GM21529 (cell line): Measurements from ENCODE around the gene CD40.
"Not testable (repeated sequence)": the region's sequence is repeated elsewhere in the genome, so short reads cannot be mapped to it uniquely, and the experiment has no call there.

Source experiments
- ATAC-seq: cut with Tn5 transposase; IDR thresholded peaks from one replicate; pipeline ENCODE4 v1.9.1; 2021; ENCODE audit not compliant: unreplicated experiment

Gene CD40

DNA sequence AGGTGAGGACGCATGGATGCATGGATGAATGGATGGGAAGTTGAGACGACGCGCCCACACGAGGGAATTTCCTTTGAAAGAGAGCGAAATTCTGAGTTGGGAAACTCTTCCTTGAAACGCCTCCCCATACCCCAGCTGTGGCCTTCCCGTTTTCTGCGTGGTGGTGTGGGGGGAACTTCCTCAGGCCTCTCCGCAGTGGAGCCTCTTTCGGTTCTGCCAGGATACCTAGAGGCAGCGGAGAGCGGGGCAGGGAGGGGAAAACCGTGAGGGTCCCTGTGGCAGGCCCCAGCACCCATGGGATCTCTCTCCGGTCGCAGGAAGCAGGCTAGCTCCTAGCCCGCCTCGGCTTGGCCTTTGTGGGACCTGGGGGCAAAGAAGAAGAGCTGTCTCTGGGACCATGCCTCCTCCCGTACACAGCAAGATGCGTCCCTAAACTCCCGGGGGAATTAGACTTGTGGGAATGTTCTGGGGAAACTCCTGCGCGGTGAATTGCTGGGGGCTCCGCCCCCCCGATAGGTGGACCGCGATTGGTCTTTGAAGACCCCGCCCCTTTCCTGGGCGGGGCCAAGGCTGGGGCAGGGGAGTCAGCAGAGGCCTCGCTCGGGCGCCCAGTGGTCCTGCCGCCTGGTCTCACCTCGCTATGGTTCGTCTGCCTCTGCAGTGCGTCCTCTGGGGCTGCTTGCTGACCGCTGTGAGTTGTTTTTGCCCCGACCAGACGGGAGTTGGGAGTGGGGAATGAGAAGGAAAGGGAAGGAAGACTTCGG is at the start of gene CD40:
TSS of gene CD40 (plus strand) at position 611 of the 764 bp plus-strand sequence. CDS start at position 641, 30 bp downstream.
- ATAC-seq = peak; percentile 70

DNA sequence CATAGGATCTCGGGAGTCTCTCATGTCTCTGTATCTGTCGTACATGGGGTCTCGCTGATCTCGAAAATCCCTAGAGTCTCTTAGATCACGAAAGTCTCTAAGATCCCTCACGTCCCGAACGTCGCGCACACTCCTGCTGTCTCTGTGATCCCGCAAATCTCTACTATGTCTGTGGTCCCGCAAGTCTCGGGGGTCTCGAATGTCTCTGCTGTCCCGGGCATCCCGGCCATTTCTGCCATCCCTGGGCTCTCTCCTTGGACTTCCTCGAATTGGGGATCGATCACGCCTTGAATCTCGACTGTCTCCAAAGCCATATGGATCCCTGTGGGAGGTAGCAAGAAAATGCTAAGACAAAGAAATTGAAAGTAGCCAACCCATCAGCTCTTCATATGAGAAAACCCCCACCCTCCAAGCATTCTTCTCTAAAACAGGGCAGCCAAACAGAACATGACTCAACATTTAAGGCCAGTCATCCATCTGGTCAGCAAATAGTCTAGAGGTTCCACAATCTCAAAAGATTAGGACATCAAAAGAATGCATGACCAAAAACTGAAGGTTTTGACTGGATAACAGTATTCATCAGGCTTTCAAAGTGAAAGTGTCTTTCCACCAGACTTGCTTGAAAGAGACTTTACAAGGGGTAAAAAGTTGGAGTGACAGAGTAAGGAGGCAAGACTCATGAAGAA is 47.8 kb upstream of the CD40 start:
- no peak for ATAC-seq

DNA sequence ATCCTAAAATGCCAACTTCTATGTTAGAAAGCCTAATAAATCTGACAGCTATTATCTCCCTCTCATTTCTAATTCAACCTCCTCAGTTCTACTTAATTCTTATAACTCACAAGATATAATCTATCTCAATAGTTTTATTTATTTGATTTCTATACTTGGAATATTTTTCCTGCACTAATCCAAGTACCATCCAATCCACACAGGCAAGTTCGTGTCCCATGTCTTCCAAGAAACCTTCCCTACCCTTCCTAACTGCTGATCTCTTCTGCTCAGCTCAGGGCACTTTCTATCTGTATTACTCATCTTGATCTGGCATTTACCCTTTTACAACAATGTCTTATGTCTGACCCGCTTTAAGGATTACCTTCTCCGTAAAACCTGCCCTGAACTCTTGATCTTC is 46.5 kb upstream of the CD40 start:
- no peak for ATAC-seq

DNA sequence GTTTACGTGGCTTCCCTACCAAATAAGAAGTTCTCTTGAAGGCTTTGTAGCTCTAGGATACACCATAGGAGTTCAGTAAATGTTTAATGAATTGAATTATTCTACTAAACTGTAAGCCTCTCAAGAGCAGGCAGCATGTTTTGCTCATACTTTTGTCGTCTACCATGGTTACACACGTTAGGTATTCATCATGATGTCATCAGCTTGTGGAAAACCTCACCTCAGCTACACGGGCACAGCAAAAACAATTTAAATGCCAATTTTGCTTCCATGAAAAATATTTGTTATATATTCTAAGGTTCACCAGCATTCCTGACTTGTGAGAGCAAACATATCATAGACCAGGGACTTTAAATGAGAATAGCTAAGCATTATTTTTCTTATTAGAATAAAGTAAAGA is 45.1 kb upstream of the CD40 start:
- no peak for ATAC-seq

DNA sequence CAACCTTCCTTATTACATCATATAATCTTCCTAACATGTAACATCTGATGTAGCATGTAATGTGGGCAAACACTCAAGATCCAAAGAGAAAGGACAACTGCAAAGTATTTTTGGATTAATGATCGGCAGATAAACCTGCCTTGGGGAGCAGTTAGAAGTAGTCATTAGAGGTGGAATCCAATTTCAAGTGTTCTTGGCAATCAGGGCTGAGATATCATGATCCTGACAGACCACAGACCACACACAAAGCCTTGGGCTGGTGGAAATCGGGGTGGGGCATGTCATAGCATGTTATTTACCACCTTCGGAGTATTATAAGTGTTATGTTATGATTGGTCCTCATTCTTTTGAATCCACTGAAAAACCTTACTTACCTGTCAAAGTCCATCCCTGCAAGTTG is 44.7 kb upstream of the CD40 start:
- ATAC-seq = no peak

DNA sequence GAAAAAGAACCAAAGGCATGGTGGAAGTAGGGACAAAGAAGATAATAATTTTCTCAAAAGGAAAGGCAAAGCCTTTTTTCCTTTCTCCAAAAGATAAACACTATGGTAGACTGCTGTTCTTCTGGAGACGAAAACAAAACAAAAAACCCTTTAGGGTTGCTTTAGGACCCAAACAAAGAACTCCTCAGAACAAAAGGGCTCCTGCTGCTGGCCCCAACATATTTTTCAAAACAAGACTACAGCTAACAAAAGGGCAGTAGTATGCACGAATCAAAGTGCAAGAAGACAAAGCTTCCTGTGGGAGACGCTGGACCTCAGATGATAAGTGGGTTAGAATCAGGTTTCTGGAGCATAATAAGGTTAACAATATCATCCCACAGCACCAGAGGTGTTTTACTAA is 44.1 kb upstream of the CD40 start:
- ATAC-seq = no peak

DNA sequence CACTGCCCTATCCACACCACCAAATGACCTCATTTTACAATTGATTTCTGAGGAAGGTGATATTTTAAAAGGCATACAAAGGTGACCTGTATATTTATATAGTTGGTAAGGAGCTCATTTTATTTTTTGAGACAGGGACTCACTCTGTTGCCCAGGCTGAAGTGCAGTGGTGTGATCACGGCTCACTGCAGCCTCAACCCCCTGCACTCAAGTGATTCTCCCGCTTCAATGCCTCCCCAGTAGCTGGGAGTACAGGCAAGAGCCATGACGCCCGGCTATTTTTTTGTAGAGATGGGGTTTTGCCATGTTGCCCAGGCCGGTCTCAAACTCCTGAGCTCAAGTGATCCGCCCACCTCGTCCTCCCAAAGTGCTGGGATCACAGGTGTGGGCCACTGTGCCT is 41.3 kb upstream of the CD40 start:
- ATAC-seq = no peak

DNA sequence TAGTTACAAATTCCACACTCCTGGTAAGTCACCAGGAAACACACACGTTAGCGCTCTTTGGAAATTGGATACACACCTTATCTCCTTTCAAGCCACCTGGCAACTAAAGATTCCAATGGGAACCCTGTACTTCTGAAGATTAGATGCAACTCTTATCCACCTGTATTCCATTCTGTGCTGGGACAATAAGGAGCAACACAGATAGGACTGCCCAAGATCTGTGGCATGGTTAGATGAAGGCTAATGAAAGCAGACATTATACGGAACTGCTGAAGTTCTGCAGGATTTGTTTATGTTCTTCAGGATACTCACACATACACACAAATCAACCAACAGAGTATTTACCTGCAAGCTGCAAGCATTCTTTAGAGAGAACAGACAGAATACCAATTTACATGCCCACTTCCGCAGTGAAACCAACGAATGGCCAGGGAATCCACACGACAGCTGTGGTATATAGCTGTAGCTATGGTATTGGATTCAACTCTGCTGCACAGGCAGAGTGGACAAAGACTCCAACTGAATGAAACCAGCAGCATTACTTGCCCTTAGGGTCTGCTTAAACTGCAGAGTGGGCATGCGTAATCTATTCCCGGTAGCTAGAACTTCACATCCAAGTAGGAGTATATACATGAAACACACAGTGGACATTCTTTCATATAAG is 40.3 kb upstream of the CD40 start:
- ATAC-seq = no peak

DNA sequence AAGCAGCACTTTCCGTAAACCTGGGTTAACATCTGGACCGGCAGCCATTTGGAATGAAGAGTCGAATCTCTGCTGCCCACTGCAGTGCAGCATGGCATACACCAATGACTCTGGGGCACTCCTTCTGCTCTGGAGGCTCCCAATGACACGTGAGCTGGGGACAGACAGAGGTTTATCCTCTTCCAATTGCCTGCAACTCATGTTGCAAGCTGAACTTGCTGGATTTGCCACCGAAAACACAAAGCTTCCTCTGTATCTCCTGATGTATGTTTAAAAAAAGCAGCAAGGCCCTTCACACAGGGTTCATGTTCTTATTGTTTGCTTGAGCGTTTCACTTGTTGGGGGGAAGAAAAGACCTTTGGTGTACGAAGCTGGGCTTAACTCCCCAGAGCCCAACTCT is 39.2 kb upstream of the CD40 start:
- no peak for ATAC-seq

DNA sequence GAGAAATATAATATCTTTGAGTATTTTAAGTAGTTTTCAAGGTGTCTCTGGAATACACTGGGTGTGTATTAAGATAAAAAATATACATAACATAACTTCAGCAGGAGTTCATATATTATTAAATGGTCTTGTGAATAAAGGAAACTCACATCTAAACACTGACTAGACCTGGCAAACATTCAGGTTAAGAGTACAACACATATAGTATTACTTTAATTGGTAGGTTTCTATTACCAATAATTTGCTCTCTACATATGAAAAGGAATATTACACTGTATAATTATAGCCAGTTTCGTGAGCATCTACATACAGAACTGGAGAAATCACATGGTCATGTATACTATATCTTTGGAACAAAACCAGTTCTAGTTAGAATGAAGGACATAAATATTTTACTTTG is 37.0 kb upstream of the CD40 start:
- ATAC-seq = no peak

DNA sequence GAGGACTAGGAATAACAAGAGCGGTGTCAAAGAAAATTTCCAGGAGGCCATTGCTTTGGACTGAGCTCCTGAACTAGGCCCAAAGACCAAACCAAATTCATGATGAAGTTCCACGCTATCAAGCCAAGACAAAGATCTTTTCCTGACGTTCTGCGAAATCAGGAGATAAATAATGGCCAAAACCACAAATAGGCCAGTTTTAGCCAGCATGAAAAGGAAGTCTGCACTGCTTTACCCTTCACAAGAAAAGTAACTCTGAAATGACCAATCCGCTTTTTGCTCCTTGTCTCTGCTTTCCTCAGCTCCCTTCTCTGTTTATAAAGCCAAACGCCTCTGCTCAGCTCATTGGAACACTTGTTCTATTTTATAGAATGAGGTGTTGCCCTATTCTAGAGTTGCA is 35.0 kb upstream of the CD40 start:
- ATAC-seq = no peak

DNA sequence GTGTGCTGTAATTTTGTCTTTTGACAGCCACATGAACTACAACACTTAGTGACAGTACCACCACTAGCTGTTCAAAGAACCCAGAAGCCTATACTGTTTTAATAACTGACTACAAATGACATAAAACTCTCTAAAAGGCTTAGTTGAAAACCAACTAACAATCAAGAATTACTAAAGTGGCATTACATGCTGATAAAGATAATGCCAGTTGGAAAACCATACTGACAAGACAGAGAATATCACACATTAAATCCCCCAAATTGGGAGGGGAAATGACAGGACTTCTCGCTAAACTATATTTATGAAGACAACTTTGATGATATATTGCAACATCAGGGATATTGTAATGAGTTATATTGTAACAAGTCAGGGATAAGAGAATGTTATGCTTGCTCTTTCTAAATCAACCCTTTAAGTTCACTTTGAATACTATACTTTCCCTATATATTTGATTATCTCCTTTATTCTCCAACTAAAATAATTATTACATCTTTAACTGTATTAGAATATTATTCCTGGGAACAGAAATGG is 34.5 kb upstream of the CD40 start:
- no peak for ATAC-seq

DNA sequence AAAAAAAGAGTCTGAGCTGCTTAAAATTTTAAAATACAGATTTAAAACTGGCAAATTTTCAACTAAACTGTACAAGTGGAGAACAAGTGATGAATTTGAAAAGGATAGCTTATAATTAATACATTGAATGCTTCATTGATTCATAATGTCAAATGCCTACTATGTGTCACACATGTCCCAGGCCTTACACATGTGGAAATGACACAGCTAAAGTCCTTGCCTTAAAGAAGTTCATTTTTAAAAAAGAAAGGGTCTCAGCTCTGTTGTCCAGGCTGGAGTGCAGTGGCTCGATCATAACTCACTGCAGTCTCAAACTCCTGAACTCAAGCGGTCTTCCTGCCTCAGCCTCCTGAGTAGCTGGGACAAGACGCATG is 33.3 kb upstream of the CD40 start:
- ATAC-seq = no peak

DNA sequence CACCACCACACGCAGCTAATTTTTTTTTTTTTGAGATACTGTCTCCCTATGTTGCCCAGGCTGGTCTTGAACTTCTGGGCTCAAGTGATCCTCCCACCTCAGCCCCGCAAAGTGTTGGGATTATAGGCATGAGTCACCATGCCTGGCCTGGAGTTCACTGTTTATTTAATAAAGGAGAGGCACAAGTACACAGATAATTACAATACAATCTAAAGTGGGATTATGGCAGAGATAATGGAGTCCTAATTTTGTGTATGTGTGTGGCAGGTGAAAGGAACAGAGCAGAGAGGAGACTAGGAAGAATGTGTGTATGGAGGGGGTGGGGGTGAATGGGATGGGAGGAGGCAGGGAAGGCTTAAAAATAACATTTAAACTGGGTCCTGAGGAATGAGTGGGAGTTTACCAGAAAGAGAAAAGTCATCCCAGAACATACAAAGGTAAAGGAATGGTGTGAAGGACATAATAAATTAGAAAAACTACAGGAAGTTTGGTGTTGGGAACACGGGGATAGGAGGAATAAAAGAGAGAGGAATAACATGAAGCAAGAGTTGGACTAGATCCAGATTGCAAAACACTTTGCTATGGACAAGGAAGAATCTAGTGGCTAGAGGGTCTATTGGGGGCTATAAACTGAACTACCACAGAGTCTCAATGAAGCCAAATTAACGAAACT is 32.8 kb upstream of the CD40 start:
- no peak for ATAC-seq

DNA sequence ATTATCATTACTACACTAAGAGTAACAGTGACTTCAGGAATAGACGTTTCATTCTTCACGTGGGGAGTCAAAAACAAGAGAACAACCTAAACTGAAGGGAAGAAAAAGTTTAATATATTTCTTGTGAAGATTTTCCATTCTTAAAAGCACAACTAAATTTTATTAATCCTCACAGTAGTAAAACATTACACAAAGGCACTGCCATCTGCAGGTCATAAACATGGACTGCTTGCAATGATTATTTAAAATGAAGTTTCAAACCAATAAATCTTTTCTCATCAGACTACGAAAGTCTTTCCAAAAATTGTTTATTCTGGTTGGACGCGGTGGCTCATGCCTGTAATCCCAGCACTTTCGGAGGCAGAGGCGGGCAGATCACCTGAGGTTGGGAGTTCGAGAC is 31.0 kb upstream of the CD40 start:
- no peak for ATAC-seq

DNA sequence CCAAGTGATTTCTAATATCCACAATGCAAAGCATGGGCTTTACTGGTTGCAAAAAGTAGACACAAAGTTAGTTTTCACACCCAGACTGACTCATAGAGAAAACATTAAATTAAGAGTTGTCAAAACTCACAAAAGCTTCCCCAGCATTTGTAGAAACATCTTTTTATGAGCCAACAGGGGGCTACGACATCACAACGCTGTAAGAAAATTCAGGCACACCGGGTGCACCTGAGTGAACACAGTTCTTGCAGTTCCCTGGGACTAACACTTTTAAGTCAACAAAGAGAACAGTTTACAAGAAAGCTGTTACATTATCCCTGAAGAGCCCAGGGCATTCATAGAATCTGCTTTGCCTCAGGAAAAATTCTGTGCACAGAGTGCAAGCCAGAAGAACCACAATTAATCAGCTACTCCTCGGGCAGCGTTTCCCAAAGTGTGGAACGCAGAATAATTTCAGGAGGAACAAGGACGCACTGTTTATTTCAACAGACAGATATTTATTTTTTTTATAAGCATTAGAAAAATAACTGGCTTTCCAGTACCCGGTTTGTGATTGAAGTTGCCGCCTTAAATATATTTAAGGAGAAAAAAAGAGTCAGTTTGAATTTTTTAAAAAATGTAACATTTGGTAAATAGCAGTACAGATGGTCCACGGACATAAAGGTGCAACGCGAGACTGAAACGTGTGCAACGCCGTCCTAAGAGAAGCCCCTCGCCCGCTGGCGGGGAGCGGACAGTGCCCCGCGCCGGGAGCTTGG is 29.5 kb upstream of the CD40 start:
- ATAC-seq = no peak

DNA sequence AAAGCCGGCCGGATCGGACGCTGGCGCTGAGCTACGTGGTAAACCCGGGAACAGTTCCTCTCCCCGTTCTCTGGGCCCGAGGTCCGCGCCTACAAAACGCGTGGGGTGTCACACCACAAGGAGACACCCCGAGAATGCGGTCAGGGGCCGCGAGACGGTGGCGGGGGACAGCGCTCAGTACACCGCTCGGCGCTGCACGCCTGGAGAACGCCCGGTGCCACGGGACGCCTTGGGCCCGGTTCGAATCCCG is 29.0 kb upstream of the CD40 start:
- peak; percentile 33 for ATAC-seq

DNA sequence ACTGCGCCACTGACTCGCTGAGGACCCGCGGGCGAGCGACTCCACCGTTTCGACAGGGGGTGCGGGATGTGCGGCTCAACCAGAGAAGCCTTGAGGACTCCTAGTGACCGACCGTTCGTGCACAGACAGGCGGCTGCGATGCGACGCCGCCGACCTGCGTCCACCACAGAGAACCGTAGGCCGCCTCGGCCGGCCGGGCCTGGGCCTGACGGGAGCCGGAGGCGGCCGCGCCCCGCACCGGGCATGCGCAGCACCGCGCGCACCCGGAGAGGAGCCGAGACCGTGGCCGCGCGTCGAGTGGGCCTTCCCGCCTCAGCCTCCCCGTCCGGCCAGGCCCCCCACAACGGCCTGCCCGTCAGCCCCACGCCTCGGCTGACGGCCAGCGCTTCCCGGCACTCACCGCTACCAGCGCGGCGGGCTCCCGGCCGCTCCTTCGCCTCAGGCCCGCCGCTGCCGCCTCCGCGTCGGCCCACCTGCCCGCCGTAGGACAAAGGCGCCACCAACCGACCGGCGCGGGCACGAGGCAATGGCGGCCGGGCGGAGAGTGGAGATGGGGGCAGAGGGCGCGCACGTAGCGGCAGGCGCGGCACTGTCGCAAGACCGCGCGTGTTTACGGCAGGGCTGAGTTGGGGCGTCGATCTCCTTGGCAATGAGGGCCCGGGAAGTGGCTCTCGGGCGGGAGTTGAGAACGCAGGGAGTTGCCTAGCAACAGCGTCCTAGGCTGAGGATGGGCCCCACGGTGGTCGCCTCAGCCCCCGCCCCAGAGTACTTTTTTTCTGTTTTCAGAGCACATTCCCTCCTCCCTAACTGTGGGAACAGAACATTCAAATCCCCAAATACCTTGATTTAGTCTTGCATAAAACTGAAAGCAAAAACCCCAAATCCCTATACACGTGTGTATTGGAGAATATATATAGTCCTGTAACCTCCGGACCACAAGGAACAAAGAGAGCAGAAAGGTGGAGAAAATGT is 28.4 kb upstream of the CD40 start, which contains the start of gene NCOA5:
TSS of gene NCOA5 (minus strand) at position 546 of the 972 bp plus-strand sequence. CDS start 10,538 bp downstream, outside the sequence.
- peak; percentile 77 for ATAC-seq

DNA sequence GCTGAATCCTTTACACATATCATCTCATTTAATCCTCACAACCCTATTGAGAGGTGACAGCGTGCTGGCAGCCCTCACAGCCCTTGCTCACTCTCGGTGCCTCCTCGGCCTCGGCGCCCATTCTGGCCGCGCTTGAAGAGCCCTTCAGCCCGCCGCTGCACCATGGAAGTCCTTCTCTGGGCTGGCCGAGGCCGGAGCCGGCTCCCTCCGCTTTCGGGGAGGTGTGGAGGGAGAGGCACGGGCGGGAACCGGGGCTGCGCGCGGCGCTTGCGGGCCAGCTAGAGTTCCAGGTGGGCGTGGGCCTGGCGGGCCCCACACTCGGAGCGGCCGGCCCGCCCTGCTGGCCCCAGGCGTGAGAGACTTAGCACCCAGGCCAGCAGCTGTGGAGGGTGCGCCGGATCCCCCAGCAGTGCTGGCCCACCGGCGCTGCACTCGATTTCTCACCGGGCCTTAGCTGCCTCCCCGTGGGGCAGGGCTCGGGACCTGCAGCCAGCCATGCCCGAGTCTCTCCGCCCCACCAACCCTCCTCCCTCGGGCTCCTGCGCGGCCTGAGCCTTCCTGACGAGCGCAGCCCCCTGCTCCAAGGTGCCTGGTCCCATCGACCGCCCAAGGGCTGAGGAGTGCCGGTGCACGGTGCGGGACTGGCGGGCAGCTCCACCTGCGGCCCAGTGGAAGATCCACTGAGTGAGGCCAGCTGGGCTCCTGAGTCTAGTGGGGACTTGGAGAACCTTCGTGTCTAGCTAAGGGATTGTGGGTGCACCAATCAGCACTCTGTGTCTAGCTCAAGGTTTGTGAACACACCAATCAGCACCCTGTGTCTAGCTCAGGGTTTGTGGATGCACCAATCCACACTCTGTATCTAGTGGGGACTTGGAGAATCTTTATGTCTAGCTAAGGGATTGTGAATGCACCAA is 26.2 kb upstream of the CD40 start:
- ATAC-seq = not testable (repeated sequence)
